ENCODE results near the gene MARCHF10.

MARCHF10 gene

GRCh38 chr17:62825182-62825581 is 17.1 kb upstream of the MARCHF10 start:
- DNase-seq (ENCODE audit: low read depth) = no peak
- TF ChIP-seq CTCF (conservative IDR thresholded peaks at IDR 0.05; ENCODE audit: control insufficient read depth, insufficient read depth, low read depth, low read length) = no peak
- no peak overlapping the region for H3K4me3 ChIP-seq (ENCODE audit: control insufficient read depth, low read depth, low read length)

DNA sequence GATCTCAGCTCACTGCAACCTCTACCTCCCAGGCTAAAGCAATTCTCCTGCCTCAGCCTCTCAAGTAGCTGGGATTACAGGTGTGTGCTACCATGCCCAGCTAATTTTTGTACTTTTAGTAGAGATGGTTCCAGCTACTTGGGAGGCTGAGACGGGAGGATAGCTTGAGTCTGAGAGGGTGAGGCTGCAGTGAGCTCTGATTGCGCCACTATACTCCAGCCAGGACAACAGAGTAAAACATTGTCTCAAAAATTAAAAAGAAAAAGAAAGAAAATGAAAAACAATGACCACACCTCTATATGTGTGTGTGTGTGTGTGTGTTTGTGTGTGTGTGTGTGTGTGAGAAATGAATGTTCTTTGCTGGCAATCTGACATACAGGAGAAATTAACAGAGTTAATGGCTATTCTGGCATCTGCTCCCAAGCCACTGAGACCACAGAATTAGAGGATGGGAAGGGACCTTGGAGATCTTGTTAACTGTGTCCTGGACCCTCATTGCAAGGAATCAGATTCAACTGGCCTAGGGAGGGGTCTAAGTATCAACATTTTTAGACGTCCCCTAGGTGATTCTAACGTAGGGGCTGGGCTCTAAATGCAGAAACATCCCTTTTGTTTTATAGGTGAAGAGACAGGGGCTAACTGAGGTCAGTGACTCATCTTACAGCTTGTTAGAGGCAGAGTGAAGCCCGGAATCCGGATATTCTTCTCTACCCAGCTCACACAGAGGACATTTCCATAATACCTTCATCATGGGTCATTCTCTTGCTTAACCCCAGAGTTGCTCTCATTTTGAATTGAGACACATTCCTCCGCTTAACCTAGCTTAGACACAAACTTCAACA is 16.4 kb upstream of the MARCHF10 start:
- no peak for TF ChIP-seq CTCF (conservative IDR thresholded peaks at IDR 0.05; ENCODE audit: control insufficient read depth, insufficient read depth, low read depth, low read length)
- H3K4me3 ChIP-seq (ENCODE audit: control insufficient read depth, low read depth, low read length) = no peak overlapping the region
- DNase-seq (ENCODE audit: low read depth) = peak; percentile 97

GRCh38 chr17:62823111-62823893 is 15.2 kb upstream of the MARCHF10 start:
- H3K4me3 ChIP-seq (ENCODE audit: control insufficient read depth, low read depth, low read length) = no peak overlapping the region
- TF ChIP-seq CTCF (conservative IDR thresholded peaks at IDR 0.05; ENCODE audit: control insufficient read depth, insufficient read depth, low read depth, low read length) = no peak
- DNase-seq (ENCODE audit: low read depth) = peak; percentile 74

DNA sequence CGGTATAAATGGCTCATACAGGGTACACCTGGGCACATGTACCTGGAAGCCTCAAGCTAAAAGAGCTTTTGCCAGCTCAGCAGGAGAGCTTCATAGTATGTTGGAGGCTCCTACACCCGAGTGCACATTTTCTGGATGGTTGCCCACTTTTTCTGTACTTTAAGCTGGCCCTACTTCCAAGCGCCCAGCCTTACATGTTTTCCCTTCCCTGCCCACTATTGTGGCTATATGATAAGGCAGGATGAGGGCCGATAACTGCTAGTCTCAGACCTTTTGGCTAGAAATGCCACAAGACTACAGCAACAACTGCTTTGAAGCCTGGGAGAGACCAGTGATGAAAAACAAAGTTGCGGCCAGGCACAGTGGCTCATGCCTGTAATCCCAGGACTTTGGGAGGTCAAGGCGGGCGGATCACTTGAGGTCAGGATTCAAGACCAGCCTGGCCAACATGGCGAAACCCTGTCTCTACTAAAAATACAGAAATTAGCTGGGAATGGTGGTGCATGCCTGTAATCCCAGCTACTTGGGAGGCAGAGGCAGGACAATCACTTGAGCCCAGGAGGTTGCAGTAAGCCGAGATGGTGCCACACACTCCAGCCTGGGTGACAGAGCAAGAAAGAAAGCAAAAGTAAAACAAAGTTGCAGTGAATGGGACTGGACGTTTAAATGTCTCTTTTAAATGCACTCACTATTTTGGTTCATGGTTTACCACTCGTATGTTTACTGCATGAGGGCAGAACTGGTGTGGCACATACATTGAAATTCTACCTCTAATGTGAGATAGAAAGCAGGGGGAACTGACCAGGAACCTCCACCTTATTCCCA is 14.2 kb upstream of the MARCHF10 start:
- TF ChIP-seq CTCF (conservative IDR thresholded peaks at IDR 0.05; ENCODE audit: control insufficient read depth, insufficient read depth, low read depth, low read length) = no peak
- no peak for DNase-seq (ENCODE audit: low read depth)
- no peak overlapping the region for H3K4me3 ChIP-seq (ENCODE audit: control insufficient read depth, low read depth, low read length)

- no peak overlapping the region for H3K4me3 ChIP-seq (ENCODE audit: control insufficient read depth, low read depth, low read length)
- DNase-seq (ENCODE audit: low read depth) = no peak
- TF ChIP-seq CTCF (conservative IDR thresholded peaks at IDR 0.05; ENCODE audit: control insufficient read depth, insufficient read depth, low read depth, low read length) = no peak
Measured at GRCh38 chr17:62821189-62822079, 13.3 kb upstream of the MARCHF10 start.

Data from fibroblast of mammary gland (primary cell).